Ramos (cell line): ENCODE measurements around the gene ADIG.

Experiments used
- in situ Hi-C: fragments of 300-500 bp; cut with MboI; formaldehyde crosslinking; loops from one replicate; pipeline ENCODE4 v1.14.3; 2022; ENCODE audit warnings: low sequenced_read_pairs; ENCODE audit not compliant: unreplicated experiment

ADIG gene

DNA sequence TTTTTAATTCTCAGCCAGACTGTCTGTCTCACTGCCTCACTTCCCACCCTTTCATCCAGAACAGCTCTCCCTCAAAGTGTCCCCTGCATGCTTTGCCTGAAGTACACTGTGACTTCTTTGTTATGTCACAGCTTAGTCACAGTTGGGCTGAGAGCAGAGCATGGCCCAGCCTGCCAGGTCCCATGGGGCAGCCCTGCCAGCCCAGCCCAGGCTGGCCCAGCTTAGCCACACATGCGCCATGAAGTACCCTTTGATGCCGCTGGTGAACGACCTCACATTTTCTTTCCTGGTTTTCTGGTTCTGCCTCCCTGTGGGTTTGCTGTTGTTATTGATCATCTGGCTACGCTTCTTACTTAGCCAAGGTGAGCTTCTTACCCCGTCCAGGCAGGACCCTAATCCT is at the start of gene ADIG:
Gene ADIG, plus strand, starts transcription at position 185 of the 400 bp plus-strand sequence. Its CDS starts 54 bp downstream, at position 239.
- in situ Hi-C loops = no loop called here

DNA sequence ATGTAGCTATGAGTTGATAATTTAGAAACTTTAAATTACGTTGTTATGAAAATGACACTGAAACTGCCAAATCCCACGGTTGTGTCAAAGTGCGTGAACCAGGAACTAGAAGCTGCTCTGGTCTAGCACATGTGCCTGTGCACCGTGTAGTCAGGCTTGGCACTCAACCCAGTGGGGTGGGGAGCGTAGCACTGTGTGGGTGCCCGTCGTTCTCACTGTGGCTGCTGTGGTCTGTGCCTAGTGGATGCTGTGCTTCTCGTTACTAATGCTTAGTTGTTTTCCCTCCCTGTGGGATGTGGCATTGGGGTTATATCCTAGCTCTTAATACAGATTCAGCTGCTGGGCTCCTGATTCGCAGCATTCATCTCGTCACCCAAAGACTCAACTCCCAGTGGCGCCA is 46.2 kb upstream of the ADIG start:
- in situ Hi-C loops = no loop called here

DNA sequence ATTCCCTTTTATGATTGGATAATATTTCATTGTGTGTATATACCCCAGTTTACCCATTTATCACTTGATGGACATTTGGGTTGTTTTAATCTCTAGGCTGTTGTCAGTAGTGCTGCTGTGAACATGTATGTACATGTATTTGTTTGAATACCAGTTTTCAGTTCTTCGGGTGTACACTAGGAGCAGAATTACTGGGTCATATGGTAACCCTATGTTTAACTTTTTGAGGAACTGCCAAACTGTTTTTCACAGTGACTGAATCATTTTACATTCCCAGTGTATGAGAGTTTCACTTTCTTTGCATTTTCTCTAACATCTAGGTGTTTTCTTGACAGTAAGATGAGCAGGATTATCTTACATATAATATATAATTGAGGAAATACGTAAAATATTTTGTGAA is 44.7 kb upstream of the ADIG start:
- in situ Hi-C loops = no loop called here

DNA sequence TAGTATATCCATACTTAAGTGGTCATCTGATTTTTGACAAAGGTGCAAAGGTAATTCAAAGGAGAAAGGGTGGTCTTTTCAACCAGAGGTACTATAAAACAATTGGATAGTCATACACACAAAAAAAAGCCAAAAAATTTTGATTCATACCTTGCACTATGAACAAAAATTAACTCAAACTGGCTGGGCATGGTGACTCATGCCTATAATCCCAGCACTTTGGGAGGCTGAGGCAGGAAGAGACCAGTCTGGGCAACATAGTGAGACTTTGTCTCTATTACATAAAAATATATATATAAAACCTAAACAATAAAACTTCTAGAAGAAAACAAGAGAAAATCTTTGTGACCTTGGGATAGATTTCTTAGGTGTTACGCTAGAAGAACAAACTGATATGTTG is 43.8 kb upstream of the ADIG start:
- in situ Hi-C loops = no loop called here

DNA sequence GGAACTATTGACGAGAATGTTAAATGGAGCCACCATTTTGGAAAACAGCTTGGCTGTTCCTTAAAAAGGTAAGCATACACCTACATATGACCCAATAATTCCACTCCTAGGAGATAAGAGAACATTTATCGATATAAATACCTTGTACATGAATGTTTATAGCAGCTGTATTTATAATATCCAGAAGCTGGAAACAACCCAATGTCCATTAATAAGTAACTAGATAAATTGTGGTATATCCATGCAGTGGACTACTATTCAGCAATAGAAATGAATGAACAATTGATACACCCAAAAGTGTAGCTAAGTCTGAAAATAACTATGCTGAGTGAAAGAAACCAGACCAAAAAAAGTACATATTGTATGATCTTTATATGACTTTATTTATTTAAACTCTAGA is 42.2 kb upstream of the ADIG start:
- in situ Hi-C loops = no loop called here

DNA sequence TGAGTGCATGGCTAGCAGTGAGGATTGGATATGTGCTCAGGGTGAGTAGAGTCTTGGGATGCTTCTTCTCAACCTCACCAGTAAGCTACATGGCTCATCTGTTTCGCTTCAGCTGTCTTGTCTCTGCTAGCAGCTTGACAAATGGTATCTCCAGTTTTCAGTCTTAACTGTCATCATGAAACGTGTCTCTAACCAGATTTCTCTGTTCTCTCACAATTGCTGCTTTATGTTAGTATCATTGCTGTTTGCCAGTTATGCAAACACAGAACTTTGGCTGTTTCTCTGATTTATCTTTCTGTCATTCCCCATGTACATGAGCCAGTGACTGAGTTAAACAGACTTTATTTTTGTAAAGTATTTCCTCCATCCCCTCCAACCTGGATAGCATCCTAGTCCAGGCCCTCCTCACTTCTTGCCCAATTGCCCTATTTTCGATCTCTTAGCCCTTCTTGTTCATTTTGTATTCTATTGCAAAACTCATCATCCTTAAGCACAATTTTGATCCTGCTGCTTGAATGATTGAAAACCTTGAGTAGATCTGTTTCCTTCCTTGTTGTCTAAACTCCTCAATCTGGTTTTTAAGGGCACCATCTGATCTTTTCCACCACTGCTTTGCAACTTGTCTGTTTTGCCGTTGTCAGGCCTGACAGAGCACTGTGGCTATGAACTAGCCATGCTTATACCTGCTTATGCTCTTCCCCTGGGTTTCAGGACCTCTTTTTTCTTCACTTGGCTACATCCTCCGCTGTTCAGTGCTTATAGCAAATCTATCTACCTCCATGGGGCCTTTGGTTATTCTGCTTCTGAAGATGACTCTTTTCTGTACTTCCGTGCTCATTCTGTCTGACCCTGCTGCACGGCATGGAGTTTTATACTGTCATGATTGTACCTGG is 37.7 kb upstream of the ADIG start:
- in situ Hi-C loops = no loop called here

DNA sequence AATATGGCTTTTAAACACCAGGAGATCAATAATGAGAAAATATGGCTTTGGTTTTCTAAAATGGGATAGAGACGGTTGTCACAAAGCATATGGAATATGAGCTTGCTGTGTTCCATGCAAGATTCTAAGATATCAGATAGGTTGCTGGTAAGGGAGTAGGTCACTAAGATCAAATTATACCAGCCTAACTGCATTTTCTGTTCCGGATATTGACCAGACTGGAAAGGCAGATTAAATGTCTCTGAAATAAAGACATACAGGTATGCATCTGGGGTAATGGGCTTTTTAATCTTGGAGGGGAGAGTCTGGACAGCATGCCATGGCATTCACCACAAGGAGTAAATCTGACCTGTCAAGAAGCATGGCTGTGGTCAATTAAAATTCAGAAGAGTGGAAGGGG is 35.2 kb upstream of the ADIG start:
- in situ Hi-C loops = no loop called here

DNA sequence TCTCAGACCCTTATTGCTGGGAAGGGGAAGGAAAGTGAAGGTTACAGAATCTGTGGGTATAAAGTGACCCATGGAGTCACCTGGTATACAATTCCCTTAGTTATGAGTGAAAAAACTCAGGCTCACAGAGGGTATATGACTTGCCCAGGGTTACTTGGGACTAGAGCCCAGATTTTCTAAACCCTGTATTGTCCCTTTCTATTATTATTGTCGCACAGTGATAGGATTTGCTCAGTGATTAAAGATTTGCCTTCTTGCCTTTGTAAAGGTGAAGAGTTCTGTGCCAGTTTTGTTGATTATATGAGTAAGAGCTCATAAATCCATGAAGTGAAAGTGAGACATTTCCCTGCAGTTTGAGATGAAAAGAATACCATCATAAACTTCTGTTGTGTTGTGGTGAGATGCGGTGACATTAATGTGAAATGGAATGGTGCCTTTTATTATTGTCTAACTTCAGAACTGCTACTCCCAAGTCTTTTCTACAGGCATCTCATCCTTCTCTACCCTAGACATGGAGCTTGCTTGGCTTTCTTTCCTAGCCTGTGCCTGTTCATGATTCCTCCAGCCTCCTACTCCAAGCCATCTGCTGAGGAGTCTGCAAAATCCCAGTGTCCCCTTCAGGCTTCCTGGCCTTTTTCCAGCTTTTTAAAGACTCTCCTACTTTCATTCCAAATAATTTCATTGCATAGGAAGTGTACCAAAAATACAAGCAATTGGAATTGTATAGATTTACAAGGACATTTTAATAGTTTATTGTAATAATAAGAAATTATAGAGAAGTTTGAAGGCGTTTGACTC is 33.5 kb upstream of the ADIG start:
- in situ Hi-C loops = no loop called here

DNA sequence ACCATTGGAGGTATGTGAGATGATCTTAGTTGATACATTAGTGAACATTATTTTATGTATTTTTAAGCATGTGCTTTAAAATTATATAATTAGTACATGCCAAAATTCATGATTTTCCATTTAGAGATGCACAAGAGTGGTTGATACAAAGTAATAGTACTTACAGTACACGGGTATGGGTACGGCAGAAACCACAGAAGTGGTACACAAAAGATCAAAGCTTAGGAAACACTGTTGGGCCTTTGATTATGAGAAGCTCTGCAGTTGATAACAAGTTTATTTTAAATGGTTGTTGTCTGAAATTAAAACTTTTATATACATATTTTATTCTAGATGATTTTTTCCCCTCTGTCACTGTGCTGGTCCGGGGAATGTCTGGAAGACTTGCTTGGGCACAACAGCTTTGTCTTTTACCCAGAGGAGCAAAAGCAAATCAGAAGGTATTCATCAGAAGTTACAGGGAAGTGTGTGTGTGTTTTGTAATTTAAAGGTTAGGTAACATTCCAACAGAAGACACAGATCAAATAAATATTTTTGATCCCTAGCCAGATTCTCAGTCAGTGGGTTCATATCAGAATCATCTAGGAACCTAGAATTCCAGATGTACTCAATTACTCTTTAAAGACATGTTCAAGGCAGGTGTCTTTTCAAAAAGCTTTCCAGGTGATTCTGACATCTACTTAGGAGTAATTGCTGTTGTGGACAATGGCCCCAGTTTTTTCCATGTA is 32.5 kb upstream of the ADIG start:
- in situ Hi-C loops = no loop called here

DNA sequence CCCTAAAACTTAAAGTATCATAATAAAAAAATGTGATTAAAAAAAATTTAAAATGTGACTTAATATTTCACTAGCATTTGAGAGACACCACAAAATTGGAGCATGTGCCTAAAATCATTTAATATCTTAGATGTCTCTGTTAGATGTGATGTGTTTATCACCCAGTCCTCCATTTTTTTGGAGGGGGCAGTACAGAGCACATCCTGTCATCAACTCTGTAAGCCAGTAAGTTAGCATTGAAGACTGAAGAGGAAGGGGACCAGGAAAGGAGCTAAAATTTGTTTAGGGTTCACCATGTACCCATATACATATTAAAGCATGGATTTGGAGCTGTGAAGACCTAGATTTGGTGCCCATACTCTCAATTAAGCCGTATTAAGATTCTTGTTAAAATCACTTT is 30.7 kb upstream of the ADIG start:
- in situ Hi-C loops = no loop called here

DNA sequence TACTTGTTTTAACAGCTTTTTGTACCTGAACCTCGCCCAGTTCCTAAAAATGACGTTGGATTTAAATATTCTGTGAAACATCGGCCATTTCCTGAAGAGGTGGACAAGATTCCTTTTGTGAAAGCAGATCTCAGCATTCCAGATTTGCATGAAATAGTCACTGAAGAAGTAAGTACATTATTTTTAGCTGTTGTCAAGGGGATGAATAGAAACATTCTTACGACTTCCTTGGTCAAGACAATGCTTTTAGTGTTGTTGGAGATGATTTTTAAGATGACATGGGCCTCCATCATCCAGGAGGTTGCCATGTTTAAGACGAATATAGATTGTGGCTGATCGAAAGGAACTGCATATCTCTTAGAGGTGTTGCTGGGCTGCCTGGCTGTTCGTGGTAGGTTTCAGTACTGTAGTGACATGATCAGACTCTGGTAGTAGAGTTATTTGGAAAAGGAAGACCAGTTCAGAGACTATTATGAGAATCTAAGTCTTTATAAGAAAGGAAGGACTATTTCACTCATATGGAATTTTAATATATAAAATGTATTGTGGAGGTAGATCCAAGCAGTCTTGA is 29.9 kb upstream of the ADIG start:
- in situ Hi-C loops = no loop called here

DNA sequence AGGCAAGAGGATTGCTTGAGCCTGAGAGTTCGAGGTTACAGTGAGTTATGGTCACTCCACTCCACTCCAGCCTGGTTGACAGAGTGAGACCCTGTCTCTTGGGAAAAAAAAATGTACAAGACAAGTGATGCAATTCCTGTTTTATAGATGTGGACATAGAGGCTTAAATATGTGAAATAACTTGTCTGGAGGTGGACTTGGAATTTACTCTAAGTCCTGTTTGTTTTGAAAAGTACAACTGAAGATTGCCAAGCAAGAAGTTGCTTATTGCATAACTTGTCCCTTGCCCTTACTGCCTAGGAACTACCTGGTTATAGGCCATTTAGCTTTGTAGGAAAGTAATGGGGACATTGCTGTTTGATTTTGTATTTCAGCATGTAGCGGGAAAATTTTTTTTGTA is 26.0 kb upstream of the ADIG start:
- in situ Hi-C loops = no loop called here

DNA sequence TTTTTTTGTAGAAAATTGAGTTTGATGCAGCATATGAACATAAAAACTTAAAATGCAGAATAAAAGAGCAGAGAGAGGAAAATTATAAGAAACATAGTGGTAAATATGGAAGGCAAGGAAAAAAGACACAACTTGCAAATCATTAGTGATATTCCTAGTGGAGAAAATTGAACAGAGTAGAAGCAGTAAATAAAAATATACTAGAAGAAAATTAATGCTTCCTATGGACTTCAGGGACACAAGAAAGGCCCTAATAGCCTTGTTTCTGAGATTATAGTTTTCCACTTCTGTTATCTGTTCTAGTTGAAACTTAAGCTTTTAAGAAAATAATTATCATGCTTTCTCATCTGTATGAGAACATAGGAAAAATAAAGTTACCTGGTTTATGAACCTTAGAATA is 25.6 kb upstream of the ADIG start:
- in situ Hi-C loops = no loop called here

DNA sequence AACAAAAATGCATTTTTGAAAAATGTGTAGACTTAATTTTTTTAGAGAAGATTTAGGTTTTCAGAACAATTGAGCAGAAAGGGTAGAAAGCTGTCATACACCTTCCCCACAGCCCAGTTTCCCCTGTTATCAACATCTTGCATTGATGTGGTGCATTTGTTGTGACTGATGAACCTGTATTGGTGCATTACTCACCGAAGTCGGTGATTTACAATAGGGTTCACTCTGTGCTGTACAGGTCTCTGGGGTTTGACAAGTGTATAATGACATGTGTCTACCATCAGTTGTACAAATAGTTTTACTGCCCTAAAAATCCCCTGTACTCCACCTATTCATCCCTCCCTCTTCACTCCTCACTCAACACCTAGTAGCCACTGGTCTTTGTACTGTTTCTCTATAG is 23.8 kb upstream of the ADIG start:
- in situ Hi-C loops = no loop called here

DNA sequence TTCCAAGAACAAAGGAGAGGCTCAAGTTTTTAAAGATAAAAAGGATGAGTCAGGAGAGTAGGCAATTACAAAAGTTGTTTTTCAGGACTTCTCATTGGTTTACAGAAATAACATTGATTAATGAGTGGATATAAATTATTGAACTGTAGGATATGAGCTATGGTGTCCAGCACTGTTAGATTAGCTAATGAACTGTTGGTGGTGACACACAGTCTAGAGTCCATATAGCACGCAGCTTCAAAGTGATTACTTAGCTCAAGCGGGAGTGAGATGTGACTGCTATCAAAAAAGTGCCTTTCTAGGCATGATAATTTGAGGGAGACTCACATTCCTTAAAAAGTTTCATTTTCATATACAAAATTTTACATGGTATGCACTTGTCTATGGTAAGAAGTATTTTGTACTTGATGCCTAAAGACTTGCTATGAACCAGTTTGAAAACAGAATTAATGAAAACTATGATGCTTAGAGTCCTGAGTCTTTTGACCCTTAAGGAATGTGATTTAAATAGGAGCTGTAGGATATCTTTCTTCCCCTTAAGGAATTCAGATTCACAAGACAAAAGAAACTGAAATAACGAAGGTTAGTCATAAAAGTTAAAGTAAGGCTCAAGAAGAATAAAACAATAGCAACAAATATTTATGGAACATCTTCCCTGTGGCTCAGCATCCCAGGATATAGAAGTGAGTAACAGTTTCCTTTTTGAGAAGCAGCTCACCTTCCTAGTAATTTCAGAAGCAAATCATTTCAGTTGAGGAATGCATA is 22.2 kb upstream of the ADIG start:
- in situ Hi-C loops = no loop called here

DNA sequence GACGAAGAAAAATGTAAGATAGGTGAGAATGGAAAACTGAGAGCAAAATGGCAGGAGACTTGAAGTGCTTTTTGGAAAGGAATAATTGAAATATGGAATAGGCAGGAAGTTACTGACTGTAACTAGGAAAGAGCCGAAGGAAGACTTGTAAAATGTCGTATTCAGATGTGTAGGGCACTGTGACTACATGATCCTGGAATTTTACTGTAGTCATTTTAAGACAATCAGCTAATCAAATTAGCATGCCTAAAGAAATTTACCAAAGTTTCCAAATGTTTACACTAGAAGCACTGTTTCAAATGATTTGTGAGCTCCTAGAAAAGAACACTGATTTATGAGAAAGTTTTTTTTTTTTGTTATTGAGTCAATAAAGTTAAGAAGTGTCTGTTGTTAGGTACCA is 21.2 kb upstream of the ADIG start:
- in situ Hi-C loops = no loop called here

DNA sequence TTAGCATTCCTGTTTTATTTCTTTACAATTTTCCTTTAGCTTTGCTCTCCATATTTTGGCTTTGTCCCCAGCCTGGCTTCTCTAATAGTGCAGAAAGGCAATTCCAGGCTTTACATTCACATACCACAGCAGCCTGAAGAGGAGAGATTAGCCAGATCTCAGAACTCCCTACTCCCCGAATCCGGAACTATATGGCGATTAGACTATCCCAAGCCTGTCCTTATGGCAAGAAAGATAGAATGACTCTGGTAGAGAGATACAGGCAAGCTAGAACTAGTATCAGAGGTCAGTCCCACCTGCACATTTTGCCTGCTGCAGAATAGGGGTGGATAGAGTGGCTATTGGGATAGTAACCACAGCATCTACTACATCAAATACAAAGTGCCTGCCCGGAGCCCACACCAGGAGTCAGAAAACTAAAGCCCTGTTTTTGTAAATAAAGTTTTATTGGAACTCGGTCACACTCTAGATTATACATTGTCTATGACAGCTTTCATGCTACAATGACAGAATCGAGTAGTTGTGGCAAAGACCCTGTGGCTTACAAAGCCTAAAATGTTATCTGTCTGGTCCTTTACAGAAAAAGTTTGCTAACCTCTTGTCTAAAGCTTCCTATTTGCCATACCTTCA is 17.1 kb upstream of the ADIG start:
- in situ Hi-C loops = no loop called here

DNA sequence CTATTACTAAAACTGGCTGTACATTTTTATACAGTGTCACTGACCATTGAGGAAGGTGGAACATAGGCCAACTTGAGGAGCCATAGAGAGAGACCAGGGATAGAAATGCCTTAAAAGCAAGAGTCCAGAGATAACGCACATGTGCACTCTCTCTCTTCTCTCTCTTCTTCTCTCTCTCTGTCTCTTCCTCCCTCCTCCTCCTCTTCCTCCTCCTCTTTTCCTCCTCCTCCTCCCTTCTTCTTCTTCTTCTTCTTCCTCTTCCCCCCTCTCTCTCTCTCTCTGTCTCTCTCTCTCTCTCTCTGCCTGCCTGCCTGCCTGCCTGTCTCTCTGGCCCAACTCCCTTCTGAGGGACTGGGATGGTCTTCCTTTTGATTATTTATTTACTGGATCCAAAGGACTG is 16.3 kb upstream of the ADIG start:
- in situ Hi-C loops = no loop called here

DNA sequence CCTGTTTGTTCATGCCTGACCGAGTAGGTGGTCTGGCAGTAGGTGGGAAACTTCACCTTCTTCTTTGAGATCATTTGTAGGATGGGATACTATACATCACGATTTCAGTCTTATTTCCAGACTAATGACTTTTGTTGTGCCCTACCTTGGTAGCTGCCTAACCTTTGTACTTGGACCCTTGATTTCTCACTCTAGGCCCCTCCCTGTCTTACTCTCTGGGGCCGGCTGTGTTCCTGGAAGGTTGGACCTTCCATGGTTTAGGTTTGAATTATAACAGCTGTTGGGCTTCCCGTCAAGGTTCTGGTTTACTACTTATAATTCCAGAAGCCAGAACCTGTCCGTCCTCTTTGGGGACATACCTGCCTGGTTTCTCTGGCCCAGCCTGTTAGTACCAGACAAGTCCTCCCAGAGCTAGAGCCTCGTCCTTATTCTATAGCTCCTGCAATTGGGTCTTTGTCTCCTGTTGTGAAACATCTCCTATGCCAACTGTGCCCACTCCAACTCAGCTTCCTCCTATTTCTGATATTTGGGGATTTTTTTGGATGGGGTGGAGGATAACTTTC is 14.9 kb upstream of the ADIG start:
- in situ Hi-C loops = no loop called here
